Sigmoid colon (tissue), 4 donors: ENCODE data around the gene CAMK2N2.

Experiments
- CTCF ChIP-seq, 4 experiments: fragments of 450-650 bp in 3 of 4; fragments of 200-600 bp in 1 of 4; IDR thresholded peaks; one replicate each; pipeline ENCODE4 v1.5.1; 2016 to 2019; ENCODE audit warnings: antibody characterized with exemption in 4 of 4, mild to moderate bottlenecking in 3 of 4, moderate library complexity in 2 of 4
- POLR2AphosphoS5 ChIP-seq, 4 donors: sonication (generic); formaldehyde crosslinking; IDR thresholded peaks; one replicate each; pipeline ENCODE4 v1.6.1; 2017; ENCODE audit warnings: antibody characterized with exemption in 4 of 4

GRCh38 chr3:184296616-184297015, 35.3 kb upstream of the CAMK2N2 start:
- TF ChIP-seq CTCF (IDR thresholded peaks at IDR 0.05) (no peak), POLR2AphosphoS5 (IDR thresholded peaks at IDR 0.05) (no peak)
